ENCODE data around the gene SCUBE1. TPM values are rescaled to one million over a fixed set of nuclear protein-coding genes. Genes with fewer than 3 reads are reported as not detected.

SCUBE1 gene
- total and polyA plus RNA-seq, 3 experiments from 2014 or later = 0.07 to 0.33 TPM; not detected in 1

GRCh38 chr22:43185860-43186261 lies 157.3 kb downstream of the SCUBE1 start:
- H3K36me3 Mint-ChIP-seq = peaks cover 0 to 7% (median 2%) of the 10 kb centered on the region in 3 donors
- peak overlapping the region; percentile 49 for H3K4me3 ChIP-seq (ENCODE audit: low read length)
- CTCF ChIA-PET = no interaction called here
- peak overlapping the region; percentile 63 to 84 (median 74) for H3K4me3 Mint-ChIP-seq
- H3K27ac ChIP-seq (ENCODE audit: low read depth, low read length) = peak overlapping the region; percentile 48
- no peaks in the 10 kb centered on the region for H3K9me3 ChIP-seq (ENCODE audit: low read length)
- H3K36me3 ChIP-seq (ENCODE audit: insufficient read depth, low read length) = no peaks in the 10 kb centered on the region
- no peak for DNase-seq
- no peaks in the 10 kb centered on the region for H3K27me3 ChIP-seq (ENCODE audit: insufficient read depth, low read length, poor library complexity, severe bottlenecking)
- H3K4me1 Mint-ChIP-seq = peaks cover 10 to 37% (median 24%) of the 10 kb centered on the region in 3 donors
- no peaks in the 10 kb centered on the region for H3K9me3 Mint-ChIP-seq
- POLR2A ChIA-PET = no interaction called here
- no peaks in the 10 kb centered on the region for H3K27me3 Mint-ChIP-seq
- H3K27ac Mint-ChIP-seq = peak overlapping the region in 6 of 8 donors; percentile 19 to 86 (median 56)
- H3K4me1 ChIP-seq (ENCODE audit: insufficient read depth, low read length) = peaks cover 17% of the 10 kb centered on the region

- H3K4me1 Mint-ChIP-seq = peaks cover 8 to 33% (median 18%) of the 10 kb centered on the region in 3 donors
- Histone ChIP-seq H3K27ac (ENCODE audit: low read depth, low read length) (peak overlapping the region; percentile 57), H3K27me3 (ENCODE audit: insufficient read depth, low read length, poor library complexity, severe bottlenecking) (no peaks in the 10 kb centered on the region), H3K36me3 (ENCODE audit: insufficient read depth, low read length) (peaks cover 4% of the 10 kb centered on the region), H3K9me3 (ENCODE audit: low read length) (no peaks in the 10 kb centered on the region), H3K4me1 (ENCODE audit: insufficient read depth, low read length) (peaks cover 17% of the 10 kb centered on the region), H3K4me3 (ENCODE audit: low read length) (no peak overlapping the region)
- ChIA-PET POLR2A (no interaction called here), CTCF (no interaction called here)
- DNase-seq = no peak
- peaks cover 0 to 24% (median 2%) of the 10 kb centered on the region in 3 donors for H3K36me3 Mint-ChIP-seq
- H3K9me3 Mint-ChIP-seq = no peaks in the 10 kb centered on the region
- H3K4me3 Mint-ChIP-seq = peak overlapping the region in 3 of 7 donors; percentile 33 to 77 (median 58)
- H3K27ac Mint-ChIP-seq = peak overlapping the region in 2 of 8 donors; percentile 50 to 86
- H3K27me3 Mint-ChIP-seq = no peaks in the 10 kb centered on the region
Observed at GRCh38 chr22:43183496-43184277, 159.5 kb downstream of the SCUBE1 start.

GRCh38 chr22:43182726-43183125 lies 160.4 kb downstream of the SCUBE1 start:
- Histone ChIP-seq H3K27ac (ENCODE audit: low read depth, low read length) (peak overlapping the region; percentile 31), H3K27me3 (ENCODE audit: insufficient read depth, low read length, poor library complexity, severe bottlenecking) (no peaks in the 10 kb centered on the region), H3K36me3 (ENCODE audit: insufficient read depth, low read length) (peaks cover 4% of the 10 kb centered on the region), H3K4me3 (ENCODE audit: low read length) (no peak overlapping the region), H3K9me3 (ENCODE audit: low read length) (no peaks in the 10 kb centered on the region), H3K4me1 (ENCODE audit: insufficient read depth, low read length) (peaks cover 10% of the 10 kb centered on the region)
- no peak for DNase-seq
- Mint-ChIP-seq H3K4me3 (no peak overlapping the region), H3K27ac (no peak overlapping the region), H3K27me3 (no peaks in the 10 kb centered on the region), H3K9me3 (no peaks in the 10 kb centered on the region), H3K4me1 (peaks cover 8 to 27% (median 13%) of the 10 kb centered on the region in 3 donors), H3K36me3 (peaks cover 0 to 29% (median 3%) of the 10 kb centered on the region in 3 donors)
- CTCF ChIA-PET = no interaction called here
- POLR2A ChIA-PET = no interaction called here

DNA sequence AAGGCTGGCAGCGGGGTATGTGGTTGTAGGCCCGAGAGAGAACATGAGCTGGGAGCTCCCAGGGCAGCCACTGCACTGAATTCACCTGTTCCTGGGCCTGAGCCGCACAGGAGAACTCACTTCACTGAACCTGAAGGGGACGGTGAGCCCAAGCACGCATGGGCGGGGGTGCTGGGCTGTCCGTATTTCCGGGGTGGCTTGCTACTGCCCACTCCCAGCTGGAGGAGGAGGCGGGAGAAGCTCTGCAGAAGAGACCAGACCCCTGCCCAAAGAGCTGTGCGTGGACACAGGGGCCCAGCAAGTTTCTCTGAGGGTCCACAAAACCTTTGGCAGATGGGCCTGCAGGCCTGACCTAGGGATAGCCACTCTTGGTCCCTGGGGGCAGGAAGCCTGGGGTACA lies 161.1 kb downstream of the SCUBE1 start:
- Mint-ChIP-seq H3K4me3 (no peak overlapping the region), H3K9me3 (no peaks in the 10 kb centered on the region), H3K4me1 (peaks cover 8 to 25% (median 12%) of the 10 kb centered on the region in 3 donors), H3K27ac (peak overlapping the region in 1 of 8 donors; percentile 69), H3K27me3 (no peaks in the 10 kb centered on the region), H3K36me3 (peaks cover 0 to 33% (median 3%) of the 10 kb centered on the region in 3 donors)
- ChIA-PET POLR2A (no interaction called here), CTCF (no interaction called here)
- H3K27me3 ChIP-seq (ENCODE audit: insufficient read depth, low read length, poor library complexity, severe bottlenecking) = no peaks in the 10 kb centered on the region
- H3K4me3 ChIP-seq (ENCODE audit: low read length) = no peak overlapping the region
- DNase-seq = no peak
- H3K4me1 ChIP-seq (ENCODE audit: insufficient read depth, low read length) = peaks cover 9% of the 10 kb centered on the region
- no peaks in the 10 kb centered on the region for H3K9me3 ChIP-seq (ENCODE audit: low read length)
- H3K27ac ChIP-seq (ENCODE audit: low read depth, low read length) = no peak overlapping the region
- H3K36me3 ChIP-seq (ENCODE audit: insufficient read depth, low read length) = peaks cover 4% of the 10 kb centered on the region

DNA sequence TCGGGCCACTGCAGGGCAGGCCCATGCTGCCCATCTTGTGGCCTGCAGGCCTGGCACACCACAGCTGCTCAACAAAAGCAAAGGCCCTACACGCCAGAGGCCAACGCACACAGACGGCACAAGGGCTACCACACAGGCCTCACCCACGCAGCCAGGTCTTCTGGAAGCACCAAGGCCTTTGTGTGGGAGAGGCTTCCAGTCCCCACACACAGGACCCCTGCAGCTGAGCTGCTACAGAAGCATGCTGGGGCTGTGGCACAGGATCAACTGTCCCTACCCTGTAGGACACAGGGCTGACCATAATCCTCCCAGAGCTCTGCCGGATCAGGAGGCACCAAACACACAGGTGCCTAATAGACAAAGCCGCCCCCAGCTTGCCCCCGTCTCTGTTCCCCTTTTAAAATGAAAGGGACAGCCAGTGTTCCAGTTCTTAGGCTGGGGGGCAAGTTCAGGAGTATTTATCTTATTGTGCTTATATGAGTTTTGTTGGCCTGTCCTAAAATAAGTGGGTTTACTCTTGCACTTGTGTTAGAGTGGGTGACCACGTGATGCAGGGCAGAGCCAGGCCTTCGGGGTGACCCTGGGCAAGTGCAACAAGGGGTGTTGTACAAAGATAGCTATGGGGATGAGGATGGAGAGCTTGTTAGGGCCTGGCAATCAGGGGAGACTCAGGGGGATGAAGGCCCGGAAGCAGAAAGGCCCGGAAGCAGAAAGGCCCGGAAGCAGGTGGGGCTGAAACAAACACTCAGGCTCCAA lies 161.7 kb downstream of the SCUBE1 start:
- H3K27ac ChIP-seq (ENCODE audit: low read depth, low read length) = no peak overlapping the region
- ChIA-PET CTCF (no interaction called here), POLR2A (no interaction called here)
- Mint-ChIP-seq H3K4me3 (peak overlapping the region in 1 of 7 donors; percentile 42), H3K27ac (peak overlapping the region in 3 of 8 donors; percentile 1 to 69 (median 59)), H3K9me3 (no peaks in the 10 kb centered on the region), H3K4me1 (peaks cover 8 to 25% (median 12%) of the 10 kb centered on the region in 3 donors), H3K36me3 (peaks cover 0 to 33% (median 3%) of the 10 kb centered on the region in 3 donors), H3K27me3 (no peaks in the 10 kb centered on the region)
- H3K36me3 ChIP-seq (ENCODE audit: insufficient read depth, low read length) = peaks cover 4% of the 10 kb centered on the region
- no peak overlapping the region for H3K4me3 ChIP-seq (ENCODE audit: low read length)
- no peaks in the 10 kb centered on the region for H3K27me3 ChIP-seq (ENCODE audit: insufficient read depth, low read length, poor library complexity, severe bottlenecking)
- DNase-seq = no peak
- no peaks in the 10 kb centered on the region for H3K9me3 ChIP-seq (ENCODE audit: low read length)
- H3K4me1 ChIP-seq (ENCODE audit: insufficient read depth, low read length) = peaks cover 9% of the 10 kb centered on the region

GRCh38 chr22:43180670-43181069 lies 162.5 kb downstream of the SCUBE1 start:
- Histone ChIP-seq H3K4me3 (ENCODE audit: low read length) (no peak overlapping the region), H3K27me3 (ENCODE audit: insufficient read depth, low read length, poor library complexity, severe bottlenecking) (no peaks in the 10 kb centered on the region), H3K27ac (ENCODE audit: low read depth, low read length) (no peak overlapping the region), H3K36me3 (ENCODE audit: insufficient read depth, low read length) (peaks cover 4% of the 10 kb centered on the region), H3K4me1 (ENCODE audit: insufficient read depth, low read length) (peaks cover 2% of the 10 kb centered on the region), H3K9me3 (ENCODE audit: low read length) (no peaks in the 10 kb centered on the region)
- Mint-ChIP-seq H3K9me3 (no peaks in the 10 kb centered on the region), H3K4me3 (peak overlapping the region in 1 of 7 donors; percentile 42), H3K27ac (peak overlapping the region in 1 of 8 donors; percentile 87), H3K36me3 (peaks cover 0 to 37% (median 3%) of the 10 kb centered on the region in 3 donors), H3K4me1 (peaks cover 5 to 18% (median 12%) of the 10 kb centered on the region in 3 donors), H3K27me3 (no peaks in the 10 kb centered on the region)
- no peak for DNase-seq
- ChIA-PET POLR2A (no interaction called here), CTCF (no interaction called here)

- Histone ChIP-seq H3K27me3 (ENCODE audit: insufficient read depth, low read length, poor library complexity, severe bottlenecking) (no peaks in the 10 kb centered on the region), H3K4me3 (ENCODE audit: low read length) (no peak overlapping the region), H3K27ac (ENCODE audit: low read depth, low read length) (no peak overlapping the region), H3K36me3 (ENCODE audit: insufficient read depth, low read length) (peaks cover 4% of the 10 kb centered on the region), H3K9me3 (ENCODE audit: low read length) (no peaks in the 10 kb centered on the region), H3K4me1 (ENCODE audit: insufficient read depth, low read length) (no peaks in the 10 kb centered on the region)
- Mint-ChIP-seq H3K27ac (peak overlapping the region in 1 of 8 donors; percentile 42), H3K27me3 (no peaks in the 10 kb centered on the region), H3K36me3 (peaks cover 0 to 40% (median 3%) of the 10 kb centered on the region in 3 donors), H3K4me1 (peaks cover 1 to 12% (median 12%) of the 10 kb centered on the region in 3 donors), H3K4me3 (no peak overlapping the region), H3K9me3 (no peaks in the 10 kb centered on the region)
- ChIA-PET POLR2A (no interaction called here), CTCF (no interaction called here)
- no peak for DNase-seq
Observed at GRCh38 chr22:43179911-43180195, 163.3 kb downstream of the SCUBE1 start.

Measured in CD8-positive, alpha-beta memory T cell (primary cell).